Hepatocyte (in vitro differentiated cells): ENCODE results near the gene PPP3R1.

Source experiments
- EZH2 ChIP-seq: fragments of 200-600 bp; sonication (generic); IDR thresholded peaks from 2 replicates; pipeline ENCODE4 v1.6.1; 2016; ENCODE audit warnings: antibody characterized with exemption, mild to moderate bottlenecking, borderline replicate concordance
- TF ChIP-seq, protein P1 (sequence below): fragments of 200-600 bp; sonication (generic); IDR thresholded peaks from 2 replicates; pipeline ENCODE4 v1.5.1; 2016; ENCODE audit warnings: antibody characterized with exemption, mild to moderate bottlenecking; ENCODE audit not compliant: poor library complexity

DNA sequence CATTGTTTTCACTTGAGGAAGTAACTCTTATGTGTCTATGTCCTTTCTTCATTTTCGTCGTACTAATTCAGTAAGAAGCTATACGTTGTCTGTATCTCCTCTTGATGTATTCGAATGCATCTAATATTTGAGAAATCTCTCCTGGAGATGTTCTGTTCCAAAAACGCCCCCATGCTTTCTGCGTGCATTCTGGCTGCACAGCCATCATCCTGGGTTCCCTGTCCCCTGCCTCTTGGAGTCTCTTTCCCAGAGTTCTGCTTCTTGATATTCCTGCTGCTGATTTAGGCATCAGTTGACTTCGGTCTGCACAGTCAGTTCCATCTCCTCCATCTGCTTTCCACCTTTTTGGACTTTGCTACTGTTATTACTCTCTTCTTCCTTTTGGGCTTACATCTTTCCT, 81.2 kb downstream of the PPP3R1 start:
- TF ChIP-seq, protein P1, sequence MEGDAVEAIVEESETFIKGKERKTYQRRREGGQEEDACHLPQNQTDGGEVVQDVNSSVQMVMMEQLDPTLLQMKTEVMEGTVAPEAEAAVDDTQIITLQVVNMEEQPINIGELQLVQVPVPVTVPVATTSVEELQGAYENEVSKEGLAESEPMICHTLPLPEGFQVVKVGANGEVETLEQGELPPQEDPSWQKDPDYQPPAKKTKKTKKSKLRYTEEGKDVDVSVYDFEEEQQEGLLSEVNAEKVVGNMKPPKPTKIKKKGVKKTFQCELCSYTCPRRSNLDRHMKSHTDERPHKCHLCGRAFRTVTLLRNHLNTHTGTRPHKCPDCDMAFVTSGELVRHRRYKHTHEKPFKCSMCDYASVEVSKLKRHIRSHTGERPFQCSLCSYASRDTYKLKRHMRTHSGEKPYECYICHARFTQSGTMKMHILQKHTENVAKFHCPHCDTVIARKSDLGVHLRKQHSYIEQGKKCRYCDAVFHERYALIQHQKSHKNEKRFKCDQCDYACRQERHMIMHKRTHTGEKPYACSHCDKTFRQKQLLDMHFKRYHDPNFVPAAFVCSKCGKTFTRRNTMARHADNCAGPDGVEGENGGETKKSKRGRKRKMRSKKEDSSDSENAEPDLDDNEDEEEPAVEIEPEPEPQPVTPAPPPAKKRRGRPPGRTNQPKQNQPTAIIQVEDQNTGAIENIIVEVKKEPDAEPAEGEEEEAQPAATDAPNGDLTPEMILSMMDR = no peak
- TF ChIP-seq EZH2 = no peak
